Prostate gland (tissue), 2 donors: Measurements from ENCODE around the gene KATNB1.

Experiments
- CTCF ChIP-seq, 4 experiments: fragments of 200-600 bp in 2 of 4; fragments of 450-650 bp in 2 of 4; sonication (generic) in 2 of 4; IDR thresholded peaks; 1 replicate in 3 of 4; 2 replicates in 1 of 4; pipeline ENCODE4 v1.5.1; 2016 to 2019; ENCODE audit warnings: antibody characterized with exemption in 4 of 4, mild to moderate bottlenecking in 2 of 4, moderate library complexity in 2 of 4
- POLR2A ChIP-seq: fragments of 450-650 bp; IDR thresholded peaks from one replicate; pipeline ENCODE4 v1.6.1; 2016; ENCODE audit warnings: antibody characterized with exemption, mild to moderate bottlenecking
- POLR2AphosphoS5 ChIP-seq: sonication (generic); formaldehyde crosslinking; IDR thresholded peaks from one replicate; pipeline ENCODE4 v1.6.1; 2017; ENCODE audit warnings: antibody characterized with exemption

- no peak for TF ChIP-seq POLR2AphosphoS5
- TF ChIP-seq CTCF (IDR thresholded peaks at IDR 0.05), result no peak
- no peak for TF ChIP-seq POLR2A
These were observed 12.4 kb downstream of the KATNB1 start for GRCh38 chr16:57747996-57748395.
